ENCODE results near the gene AZIN2.

The AZIN2 gene

DNA sequence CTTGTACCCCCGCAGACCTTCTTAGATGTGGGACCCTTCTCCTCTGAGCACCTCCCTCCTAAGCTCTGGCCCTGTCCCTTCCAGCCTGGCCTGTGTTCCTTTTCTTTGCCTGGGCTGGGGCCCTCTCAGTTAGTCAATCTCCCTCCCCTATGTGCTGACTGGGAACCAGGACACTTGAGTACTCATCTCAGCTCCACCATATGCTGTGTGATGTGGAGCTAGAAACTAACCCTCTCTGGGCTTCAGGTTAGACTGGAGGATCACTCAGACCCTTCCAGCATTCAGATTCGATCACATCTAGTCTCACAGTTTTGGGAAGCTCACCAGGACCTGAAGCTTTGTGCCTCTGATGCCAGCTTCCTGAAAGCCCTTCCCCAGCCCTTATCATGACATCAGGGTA, 60.3 kb downstream of the AZIN2 start:
- Histone ChIP-seq H3K9ac (ENCODE audit: low read length) (no peak overlapping the region), H3K27ac (ENCODE audit: low read depth, low read length) (no peak overlapping the region), H3K27me3 (ENCODE audit: low read length) (no peaks in the 10 kb centered on the region), H3K9me2 (replicated peaks; ENCODE audit: insufficient read depth, low read length) (no peaks in the 10 kb centered on the region), H3F3A (ENCODE audit: insufficient read depth) (no peaks in the 10 kb centered on the region), H4K20me1 (ENCODE audit: low read depth, low read length) (no peaks in the 10 kb centered on the region), H3K79me2 (ENCODE audit: insufficient read depth, low read length) (no peaks in the 10 kb centered on the region), H3K4me3 (ENCODE audit: insufficient read depth, low read length, poor library complexity, severe bottlenecking) (no peak overlapping the region), H3K4me2 (ENCODE audit: low read depth, low read length, poor library complexity, severe bottlenecking) (no peak overlapping the region), H3K36me3 (ENCODE audit: low read length) (no peaks in the 10 kb centered on the region), H2AFZ (ENCODE audit: low read depth, low read length, severe bottlenecking) (no peak overlapping the region), H3K9me3 (ENCODE audit: insufficient read depth, low read length) (no peaks in the 10 kb centered on the region)
- TF ChIP-seq, protein P1, sequence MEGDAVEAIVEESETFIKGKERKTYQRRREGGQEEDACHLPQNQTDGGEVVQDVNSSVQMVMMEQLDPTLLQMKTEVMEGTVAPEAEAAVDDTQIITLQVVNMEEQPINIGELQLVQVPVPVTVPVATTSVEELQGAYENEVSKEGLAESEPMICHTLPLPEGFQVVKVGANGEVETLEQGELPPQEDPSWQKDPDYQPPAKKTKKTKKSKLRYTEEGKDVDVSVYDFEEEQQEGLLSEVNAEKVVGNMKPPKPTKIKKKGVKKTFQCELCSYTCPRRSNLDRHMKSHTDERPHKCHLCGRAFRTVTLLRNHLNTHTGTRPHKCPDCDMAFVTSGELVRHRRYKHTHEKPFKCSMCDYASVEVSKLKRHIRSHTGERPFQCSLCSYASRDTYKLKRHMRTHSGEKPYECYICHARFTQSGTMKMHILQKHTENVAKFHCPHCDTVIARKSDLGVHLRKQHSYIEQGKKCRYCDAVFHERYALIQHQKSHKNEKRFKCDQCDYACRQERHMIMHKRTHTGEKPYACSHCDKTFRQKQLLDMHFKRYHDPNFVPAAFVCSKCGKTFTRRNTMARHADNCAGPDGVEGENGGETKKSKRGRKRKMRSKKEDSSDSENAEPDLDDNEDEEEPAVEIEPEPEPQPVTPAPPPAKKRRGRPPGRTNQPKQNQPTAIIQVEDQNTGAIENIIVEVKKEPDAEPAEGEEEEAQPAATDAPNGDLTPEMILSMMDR (IDR thresholded peaks at IDR 0.05; ENCODE audit: insufficient read depth, low read length, poor library complexity, severe bottlenecking), result no peak
- no peak for TF ChIP-seq EZH2phosphoT487 (conservative IDR thresholded peaks at IDR 0.05; ENCODE audit: low read length)

GRCh38 chr1:33141781-33142180, 60.8 kb downstream of the AZIN2 start:
- Histone ChIP-seq H2AFZ (ENCODE audit: low read depth, low read length, severe bottlenecking) (no peak overlapping the region), H3K27ac (ENCODE audit: low read depth, low read length) (no peak overlapping the region), H3K4me2 (ENCODE audit: low read depth, low read length, poor library complexity, severe bottlenecking) (no peak overlapping the region), H3K9me3 (ENCODE audit: insufficient read depth, low read length) (no peaks in the 10 kb centered on the region), H4K20me1 (ENCODE audit: low read depth, low read length) (no peaks in the 10 kb centered on the region), H3K9me2 (replicated peaks; ENCODE audit: insufficient read depth, low read length) (no peaks in the 10 kb centered on the region), H3K4me3 (ENCODE audit: insufficient read depth, low read length, poor library complexity, severe bottlenecking) (no peak overlapping the region), H3K27me3 (ENCODE audit: low read length) (no peaks in the 10 kb centered on the region), H3K36me3 (ENCODE audit: low read length) (no peaks in the 10 kb centered on the region), H3K9ac (ENCODE audit: low read length) (no peak overlapping the region), H3F3A (ENCODE audit: insufficient read depth) (no peaks in the 10 kb centered on the region), H3K79me2 (ENCODE audit: insufficient read depth, low read length) (no peaks in the 10 kb centered on the region)
- TF ChIP-seq EZH2phosphoT487 (conservative IDR thresholded peaks at IDR 0.05; ENCODE audit: low read length), result no peak
- TF ChIP-seq, protein P1 (IDR thresholded peaks at IDR 0.05; ENCODE audit: insufficient read depth, low read length, poor library complexity, severe bottlenecking), result no peak

- H3F3A ChIP-seq (ENCODE audit: insufficient read depth), result no peaks in the 10 kb centered on the region
- H3K9me3 ChIP-seq (ENCODE audit: insufficient read depth, low read length), result no peaks in the 10 kb centered on the region
- no peak overlapping the region for H3K9ac ChIP-seq (ENCODE audit: low read length)
- H3K4me3 ChIP-seq (ENCODE audit: insufficient read depth, low read length, poor library complexity, severe bottlenecking), result no peak overlapping the region
- no peak overlapping the region for H3K4me2 ChIP-seq (ENCODE audit: low read depth, low read length, poor library complexity, severe bottlenecking)
- H3K27me3 ChIP-seq (ENCODE audit: low read length), result no peaks in the 10 kb centered on the region
- H2AFZ ChIP-seq (ENCODE audit: low read depth, low read length, severe bottlenecking), result no peak overlapping the region
- no peaks in the 10 kb centered on the region for H3K36me3 ChIP-seq (ENCODE audit: low read length)
- no peaks in the 10 kb centered on the region for H3K79me2 ChIP-seq (ENCODE audit: insufficient read depth, low read length)
- TF ChIP-seq EZH2phosphoT487 (conservative IDR thresholded peaks at IDR 0.05; ENCODE audit: low read length), result no peak
- TF ChIP-seq, protein P1 (IDR thresholded peaks at IDR 0.05; ENCODE audit: insufficient read depth, low read length, poor library complexity, severe bottlenecking), result no peak
- no peak overlapping the region for H3K27ac ChIP-seq (ENCODE audit: low read depth, low read length)
- no peaks in the 10 kb centered on the region for H4K20me1 ChIP-seq (ENCODE audit: low read depth, low read length)
- no peaks in the 10 kb centered on the region for H3K9me2 ChIP-seq (replicated peaks; ENCODE audit: insufficient read depth, low read length)
Observed at GRCh38 chr1:33142483-33143064, 61.6 kb downstream of the AZIN2 start.

All from SU-DHL-6 (cell line).